ENCODE data around the gene PALM3.

DNA sequence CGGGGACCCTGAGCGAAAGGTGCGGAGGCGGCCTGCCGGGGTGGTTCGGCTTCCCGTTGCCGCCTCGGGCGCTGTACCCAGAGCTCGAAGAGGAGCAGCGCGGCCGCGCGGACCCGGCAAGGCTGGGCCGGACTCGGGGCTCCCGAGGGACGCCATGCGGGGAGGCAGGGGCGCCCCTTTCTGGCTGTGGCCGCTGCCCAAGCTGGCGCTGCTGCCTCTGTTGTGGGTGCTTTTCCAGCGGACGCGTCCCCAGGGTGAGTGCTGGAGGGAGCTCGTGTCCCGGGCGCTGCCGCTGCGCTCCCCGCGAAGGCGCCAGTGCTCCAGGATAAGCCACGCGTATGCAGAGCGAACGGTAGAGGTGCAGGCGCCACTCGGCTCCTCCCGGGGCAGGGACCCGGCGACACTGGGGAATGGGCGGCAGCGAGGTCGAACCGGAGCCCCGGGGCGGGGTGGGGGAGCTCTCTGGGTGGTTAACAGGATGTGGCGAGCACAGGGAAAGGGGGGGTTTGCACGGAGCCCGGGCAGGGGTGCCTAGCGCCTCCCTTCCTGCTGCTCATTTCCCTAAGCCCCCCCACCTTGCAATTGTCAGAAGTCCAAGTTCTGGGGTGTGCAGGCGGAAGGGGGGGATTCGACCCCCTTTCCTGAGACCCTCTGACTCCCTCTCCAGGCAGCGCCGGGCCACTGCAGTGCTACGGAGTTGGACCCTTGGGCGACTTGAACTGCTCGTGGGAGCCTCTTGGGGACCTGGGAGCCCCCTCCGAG, 30.0 kb downstream of the PALM3 start, which contains the start of gene IL27RA:
- no peak for TF ChIP-seq POLR2A (IDR thresholded peaks at IDR 0.05)
- peak; percentile 10 to 41 for TF ChIP-seq CTCF (IDR thresholded peaks at IDR 0.05)
